Head of caudate nucleus (tissue), 42 donors: ENCODE data around the gene FANCD2.
"Not testable (repeated sequence)": the region's sequence is repeated elsewhere in the genome, so short reads cannot be mapped to it uniquely, and the experiment has no call there.

ENCODE experiments used
- DNase-seq, 42 donors: peaks; one replicate each; pipeline versions ENCODE4 v3.0.0 to v3.0.0-alpha.2; 2020 to 2021; ENCODE audit warnings: mixed read lengths in 7 of 42
- intact Hi-C: fragments of 100-400 bp; cut with DNase I; formaldehyde crosslinking; loops from one replicate; pipeline ENCODE4 v1.15.0; 2022

FANCD2 gene

DNA sequence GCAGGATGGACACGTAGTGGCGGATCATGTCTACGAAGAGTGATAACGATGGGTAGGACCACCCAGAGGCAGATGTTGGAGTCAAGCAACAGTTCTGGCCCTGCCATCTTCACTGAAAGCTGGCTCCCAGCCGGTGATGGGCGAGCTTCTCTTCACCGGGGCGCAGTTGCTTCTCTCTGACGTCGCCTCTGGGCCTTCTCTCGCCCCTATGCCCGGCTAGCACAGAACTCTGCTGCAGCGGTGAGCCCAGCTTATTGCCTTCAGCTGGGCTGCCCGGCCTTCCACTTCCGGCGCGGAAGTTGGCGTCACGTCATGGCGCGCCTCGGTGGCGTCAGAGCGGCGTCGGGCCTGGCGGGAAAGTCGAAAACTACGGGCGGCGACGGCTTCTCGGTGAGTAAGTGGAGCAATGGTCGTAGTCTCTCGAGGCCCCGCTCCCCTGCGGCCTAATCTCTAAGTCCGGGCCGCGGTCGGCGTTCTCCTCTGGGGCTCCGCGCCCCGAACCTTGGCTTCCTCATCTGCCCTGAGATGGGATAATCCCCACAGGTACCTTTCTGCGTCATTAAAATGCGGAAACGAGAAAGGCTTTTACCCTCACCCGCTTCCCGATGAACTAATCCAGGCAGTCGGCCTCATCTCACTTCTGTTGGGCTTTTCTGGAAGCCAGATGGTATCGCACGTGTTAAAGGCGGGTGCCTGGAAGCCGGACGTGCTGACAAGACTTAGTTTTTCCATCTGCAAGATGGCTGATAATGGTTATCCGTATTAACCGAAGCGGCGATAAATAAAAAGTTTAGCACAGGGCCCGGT, at the start of gene FANCD2:
Gene FANCD2, plus strand, starts transcription at position 354 of the 807 bp plus-strand sequence. CDS start 2,221 bp downstream, outside the sequence.
- intact Hi-C loops, result loop anchor here (5.0 to 10.0 kb wide), 2 partner anchors 39 to 199 kb away; partner anchors contain the start of gene EMC3
- peak; percentile 85 to 97 (median 92) for DNase-seq

DNA sequence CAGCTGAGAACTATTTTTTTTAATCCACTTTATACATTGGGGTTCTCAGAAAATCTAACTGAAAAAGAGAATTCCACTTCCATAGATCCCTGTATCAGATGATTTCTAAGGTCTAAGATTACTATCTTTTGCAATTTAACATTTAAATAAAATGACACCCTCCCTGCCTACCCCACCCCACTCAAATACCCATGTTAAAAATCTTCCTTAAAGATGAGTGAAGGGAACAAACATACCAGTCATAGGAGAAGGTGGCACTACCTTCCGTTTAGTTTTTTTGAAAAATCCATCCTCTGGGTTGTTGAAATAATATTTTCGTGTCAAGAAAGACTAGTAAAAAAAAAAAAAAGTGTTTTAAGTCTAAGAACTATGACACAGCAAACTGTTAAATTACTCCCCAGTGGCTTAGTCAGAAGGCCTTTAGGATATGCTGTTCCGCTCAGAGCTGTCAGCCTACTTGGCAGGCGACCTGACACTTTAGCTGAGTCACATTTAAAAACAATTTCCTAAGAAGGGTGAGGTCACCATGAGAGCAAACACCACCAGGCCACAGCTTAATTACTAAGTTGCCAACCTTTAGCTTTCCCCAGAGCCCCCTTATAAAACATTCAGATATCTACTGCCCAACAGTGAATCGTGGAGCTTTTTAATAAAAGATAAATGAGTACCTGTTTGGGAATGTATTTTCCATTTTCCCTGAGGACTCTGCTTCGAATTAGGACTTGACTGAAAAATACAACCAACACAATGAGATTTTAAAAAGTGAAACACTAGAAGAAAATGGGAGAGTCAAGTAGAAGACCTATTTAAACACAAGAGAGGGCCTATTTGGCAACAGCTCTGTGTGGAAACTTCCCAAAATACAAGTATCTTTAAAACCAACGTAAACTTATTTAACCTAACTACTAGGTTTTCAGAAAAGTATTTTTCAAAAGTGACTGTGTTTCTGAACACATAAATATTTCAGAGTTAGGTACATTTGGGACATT, 49.2 kb upstream of the FANCD2 start:
- intact Hi-C loops, result no loop called here
- DNase-seq, result peak in 35 of 42 donors; percentile 10 to 83 (median 49)

DNA sequence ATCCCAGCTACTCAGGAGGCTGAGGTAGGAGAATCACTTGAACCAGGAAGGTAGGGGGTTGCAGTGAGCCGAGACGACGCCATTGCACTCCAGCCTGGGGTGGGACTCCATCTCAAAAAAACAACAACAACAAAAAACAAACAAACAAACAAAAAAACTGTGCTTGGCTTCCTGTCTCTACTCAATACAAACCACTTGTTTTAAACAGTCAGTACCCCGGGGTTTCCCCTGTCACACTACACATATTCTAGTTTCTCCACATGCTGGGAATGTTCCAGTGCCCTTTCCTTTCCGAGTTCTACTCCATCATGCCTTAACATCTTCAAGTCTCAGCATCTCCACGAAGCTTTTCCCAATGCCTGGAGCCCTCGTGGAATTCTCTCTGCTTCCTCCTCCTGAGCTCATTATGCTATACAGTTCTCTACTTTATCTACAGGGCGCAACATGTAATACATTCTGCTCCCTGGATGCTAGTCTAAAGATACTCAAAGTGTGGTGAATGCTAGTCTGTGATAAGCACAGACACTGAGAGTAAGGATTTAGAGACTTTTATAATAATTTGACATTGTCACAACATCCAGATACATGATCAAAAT, 47.4 kb upstream of the FANCD2 start:
- intact Hi-C loops, result no loop called here
- DNase-seq, result no peak

GRCh38 chr3:9980251-9980650, 46.0 kb upstream of the FANCD2 start:
- intact Hi-C loops, result no loop called here
- DNase-seq, result no peak

GRCh38 chr3:9986230-9986725, 40.0 kb upstream of the FANCD2 start:
- intact Hi-C loops, result loop anchor here (5.0 kb wide), 1 partner anchor 41 kb away; the partner anchor contains the start of gene FANCD2
- DNase-seq, result peak in 1 of 42 donors; percentile 16

- intact Hi-C loops, result no loop called here
- peak in 1 of 42 donors; percentile 32 for DNase-seq
Observed at GRCh38 chr3:9994086-9994844, 32.0 kb upstream of the FANCD2 start.

DNA sequence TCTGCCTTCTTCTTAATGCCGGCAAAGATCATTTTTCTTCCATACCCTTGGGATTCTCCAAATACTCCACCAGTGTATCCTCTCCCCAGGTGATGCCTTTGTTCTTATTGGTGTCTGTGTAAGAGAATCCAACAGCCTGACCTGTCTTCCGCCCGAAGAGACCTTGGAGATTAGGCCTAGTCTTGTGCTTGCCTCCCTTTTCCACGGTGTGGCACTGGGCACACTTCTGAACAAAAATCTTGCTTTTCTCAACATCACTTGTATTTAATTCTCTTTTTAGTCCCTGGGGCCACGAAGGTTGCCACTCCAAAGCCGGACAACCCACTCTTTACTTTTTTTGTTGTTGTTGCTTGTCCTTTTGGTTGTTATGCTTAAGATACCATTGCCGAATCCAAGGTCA, 25.6 kb upstream of the FANCD2 start:
- intact Hi-C loops, result no loop called here
- DNase-seq, result peak in 1 of 42 donors; percentile 7

DNA sequence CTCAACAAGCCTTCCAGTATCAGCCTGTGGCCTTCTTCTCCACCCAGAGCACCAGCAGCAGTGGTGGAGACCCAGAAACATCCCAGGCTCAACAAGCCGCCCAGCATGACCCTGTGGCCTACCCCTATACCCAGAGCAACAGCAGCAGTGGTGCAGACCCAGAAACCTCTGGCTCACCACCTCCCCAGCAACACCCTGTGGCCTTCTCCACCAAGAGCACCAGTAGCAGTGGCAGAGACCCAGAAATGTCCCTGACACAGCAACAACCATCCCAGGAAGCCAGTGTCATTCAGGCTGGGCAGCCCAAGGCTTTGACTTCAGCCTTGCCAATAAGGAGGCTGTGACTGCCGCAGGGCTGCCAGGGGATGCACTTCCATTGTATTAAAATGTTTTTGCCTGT, 23.3 kb upstream of the FANCD2 start:
- intact Hi-C loops, result no loop called here
- peak in 1 of 42 donors; percentile 7 for DNase-seq

DNA sequence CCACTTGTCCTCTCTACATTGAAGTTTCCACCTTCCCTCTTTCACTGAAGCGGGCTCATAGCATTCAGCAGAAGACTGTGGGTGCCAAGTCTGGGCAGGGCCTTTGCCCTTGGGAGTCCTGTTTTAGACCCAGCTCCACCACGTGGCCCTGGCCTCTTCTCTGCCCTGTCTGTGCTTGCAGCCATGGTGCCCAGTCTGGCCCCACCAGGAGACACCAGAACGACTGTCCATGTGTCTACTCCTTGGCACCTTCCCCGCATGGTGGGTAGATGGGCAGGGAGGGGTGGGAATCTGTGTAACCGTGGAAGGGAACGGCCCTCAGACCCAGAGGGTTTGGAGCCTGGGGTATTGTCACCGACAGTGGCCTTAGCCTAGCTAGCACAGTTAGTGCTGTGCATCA, 21.7 kb upstream of the FANCD2 start:
- peak in 2 of 42 donors; percentile 13 to 18 for DNase-seq
- intact Hi-C loops, result no loop called here

DNA sequence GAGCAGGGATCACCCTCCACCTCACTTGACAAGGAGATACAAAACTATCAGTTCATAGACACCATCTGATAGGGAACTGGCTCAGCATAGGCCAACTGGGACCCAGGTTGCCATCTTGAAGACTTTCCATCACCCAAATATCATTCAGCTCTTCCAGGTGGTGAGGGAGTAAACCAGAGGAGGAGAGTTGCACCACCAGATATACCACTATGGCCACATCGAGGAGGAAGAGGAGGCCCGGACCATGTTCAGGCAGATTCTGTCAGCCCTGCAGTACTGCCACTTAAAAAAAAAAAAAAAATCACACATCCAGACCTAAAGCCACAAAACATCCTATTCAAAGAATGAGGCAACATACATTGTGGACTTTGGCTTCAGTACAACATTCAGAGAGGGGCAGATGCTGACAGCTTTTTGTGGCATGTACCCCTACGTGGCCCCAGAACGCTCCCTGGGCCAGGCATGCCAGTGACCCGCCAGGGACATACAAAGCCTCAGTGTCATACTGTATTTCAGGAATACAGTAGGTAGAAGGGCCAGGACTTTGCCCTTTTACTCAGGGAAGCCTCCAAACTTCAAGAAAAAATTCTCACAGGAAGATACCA, 21.2 kb upstream of the FANCD2 start:
- intact Hi-C loops, result no loop called here
- no peak for DNase-seq

- intact Hi-C loops, result no loop called here
- peak in 2 of 42 donors; percentile 15 to 33 for DNase-seq
Observed at GRCh38 chr3:10006048-10006761, 20.0 kb upstream of the FANCD2 start.

DNA sequence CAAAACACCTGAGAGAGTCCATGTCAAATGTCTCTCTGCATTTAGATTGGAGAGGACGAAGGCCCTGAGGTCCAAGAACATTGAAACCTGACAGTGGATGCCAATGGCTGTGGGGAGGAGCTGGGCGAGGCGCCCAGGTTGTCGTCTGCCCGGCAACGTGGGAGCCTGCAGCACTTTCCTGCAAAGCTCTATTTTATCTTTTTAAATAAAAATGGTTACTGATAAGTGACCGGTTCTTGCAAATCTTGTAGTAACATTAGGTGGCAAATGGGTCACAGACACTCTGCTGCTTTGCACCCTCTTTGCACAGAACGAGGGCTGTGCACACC, 19.5 kb upstream of the FANCD2 start:
- intact Hi-C loops, result no loop called here
- DNase-seq, result peak in 2 of 42 donors; percentile 16 to 26

DNA sequence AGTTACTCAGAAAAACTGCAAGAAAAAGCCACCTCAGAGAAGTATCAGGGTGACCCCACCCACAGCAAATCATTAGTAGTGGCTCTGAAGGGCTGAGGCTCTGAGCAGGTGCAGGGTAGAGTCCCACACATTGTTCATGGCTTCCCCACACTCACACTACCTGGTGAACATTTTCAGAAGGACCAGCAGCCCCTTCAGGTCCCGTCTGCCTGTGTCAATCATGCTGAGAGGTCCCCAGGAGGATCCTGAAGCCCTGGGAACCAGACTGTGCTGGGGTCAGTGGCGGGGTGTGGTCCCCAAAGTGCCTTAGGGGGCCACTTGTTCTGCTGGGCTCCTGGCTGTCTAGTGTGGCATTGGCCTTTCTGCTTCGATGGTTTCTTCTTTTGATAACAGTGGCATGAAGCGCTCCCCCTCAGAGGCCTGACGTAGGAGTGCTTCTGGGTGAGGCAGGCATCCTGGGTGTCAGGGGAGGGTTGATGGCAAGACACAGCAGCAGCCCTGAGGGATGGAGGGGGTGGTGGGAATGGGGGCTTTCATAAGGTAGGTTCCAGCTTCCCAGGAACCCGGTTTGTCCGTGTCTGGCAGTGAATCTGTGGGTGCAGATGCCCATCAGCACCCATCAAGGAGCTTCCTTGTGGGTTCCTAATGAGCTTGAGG, 19.0 kb upstream of the FANCD2 start:
- intact Hi-C loops, result no loop called here
- peak in 15 of 42 donors; percentile 10 to 74 (median 44) for DNase-seq

GRCh38 chr3:10008216-10008587, 18.0 kb upstream of the FANCD2 start:
- intact Hi-C loops, result not testable (repeated sequence)
- peak in 1 of 42 donors; percentile 12 for DNase-seq

GRCh38 chr3:10008588-10009344, 17.5 kb upstream of the FANCD2 start:
- intact Hi-C loops, result no loop called here

DNA sequence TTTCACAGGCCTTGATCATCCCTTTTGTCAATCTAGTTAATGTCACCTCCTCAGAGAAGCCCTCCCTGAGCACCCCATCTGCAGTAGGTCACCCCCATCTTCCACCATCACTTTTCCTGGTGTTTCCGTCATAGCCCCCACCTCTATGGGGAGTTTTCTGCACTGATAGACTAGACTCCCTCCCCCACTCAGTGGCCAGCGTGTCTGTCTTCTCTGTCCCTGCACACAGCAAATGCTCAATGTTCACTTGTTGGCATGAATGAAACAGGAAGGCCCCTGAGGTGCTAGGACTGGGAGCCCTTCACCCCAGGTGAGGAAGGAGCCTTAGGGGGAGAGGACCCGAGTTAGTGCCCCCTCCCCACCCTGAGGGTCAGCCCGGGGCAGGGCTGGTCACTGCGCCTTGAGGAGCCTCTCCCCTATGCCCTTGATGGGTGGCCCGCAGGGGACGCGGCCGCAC, 15.8 kb upstream of the FANCD2 start:
- intact Hi-C loops, result no loop called here
- DNase-seq, result peak in 1 of 42 donors; percentile 22

More at GRCh38 chr3:10008588-10009344, 17.5 kb upstream of the FANCD2 start:
- peak; percentile 49 to 90 (median 81) for DNase-seq
